ENCODE data around the gene STX10.

Gene STX10

DNA sequence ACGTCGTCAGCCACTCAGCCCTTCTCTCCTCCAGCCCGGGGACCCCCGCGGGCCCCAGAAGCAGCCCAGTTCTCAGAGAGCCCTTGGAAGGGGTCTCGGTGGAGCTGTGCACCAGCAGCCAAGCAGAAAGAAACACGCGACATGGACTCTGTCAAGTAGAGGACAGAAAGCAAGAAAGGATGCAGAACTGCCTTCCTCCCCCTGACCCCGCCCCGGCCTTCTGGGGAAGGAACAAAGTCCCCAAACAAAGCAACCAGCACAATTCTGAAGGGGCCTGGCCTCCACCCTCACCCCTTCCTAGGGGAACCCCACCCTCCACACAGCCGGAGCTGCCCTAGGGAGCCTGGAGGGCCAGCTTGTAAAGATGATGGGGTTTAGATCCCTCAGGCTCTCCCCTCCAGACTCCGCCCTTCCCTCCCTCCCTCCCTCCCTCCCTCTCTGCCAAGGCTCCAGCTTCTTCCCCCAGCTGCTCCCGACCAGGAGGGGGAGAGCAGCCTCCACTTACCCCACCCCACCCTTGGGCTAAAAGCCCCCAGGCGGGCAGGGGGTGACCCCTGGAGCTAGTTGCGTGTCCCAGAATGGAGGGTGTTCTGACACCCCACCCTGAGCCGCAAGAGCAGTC is 55.3 kb downstream of the STX10 start:
- Histone ChIP-seq H3K9me3 (ENCODE audit: control insufficient read depth, low read length) (no peaks in the 10 kb centered on the region), H3K4me3 (ENCODE audit: insufficient read depth, low read depth, low read length, poor library complexity, severe bottlenecking) (peak overlapping the region; percentile 27), H3K27me3 (replicated peaks; ENCODE audit: control insufficient read depth, insufficient read depth, low read length, poor library complexity, severe bottlenecking) (peaks cover 26% of the 10 kb centered on the region), H3K36me3 (ENCODE audit: control insufficient read depth, insufficient read depth, low read length) (no peaks in the 10 kb centered on the region), H3K27ac (ENCODE audit: insufficient read depth, low read length, poor library complexity, severe bottlenecking) (no peak overlapping the region), H3K4me1 (ENCODE audit: control insufficient read depth, insufficient read depth, low read length, poor library complexity, severe bottlenecking) (peaks cover 48% of the 10 kb centered on the region)
- no peak for DNase-seq

DNA sequence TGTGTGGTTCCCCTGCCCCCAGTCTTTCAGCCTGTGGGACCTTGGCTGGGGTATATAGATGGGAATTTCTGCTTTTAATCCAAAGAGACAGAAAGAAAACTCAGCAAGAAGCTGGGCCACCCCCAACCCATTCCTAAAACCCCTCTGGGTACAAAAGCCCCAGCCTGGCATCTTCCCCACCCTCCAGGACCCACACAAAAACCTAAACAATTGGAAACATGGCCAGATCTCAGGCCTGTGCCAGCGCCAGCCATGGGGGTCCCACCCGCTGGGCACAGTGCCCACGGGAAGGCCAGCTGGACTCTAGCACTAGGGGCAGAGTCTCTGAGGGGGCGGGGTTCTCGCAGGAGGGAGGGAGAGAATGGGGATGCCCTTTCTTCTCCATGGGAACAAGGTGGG is 56.1 kb downstream of the STX10 start:
- Histone ChIP-seq H3K9me3 (ENCODE audit: control insufficient read depth, low read length) (no peaks in the 10 kb centered on the region), H3K4me3 (ENCODE audit: insufficient read depth, low read depth, low read length, poor library complexity, severe bottlenecking) (no peak overlapping the region), H3K27ac (ENCODE audit: insufficient read depth, low read length, poor library complexity, severe bottlenecking) (no peak overlapping the region), H3K4me1 (ENCODE audit: control insufficient read depth, insufficient read depth, low read length, poor library complexity, severe bottlenecking) (peaks cover 42% of the 10 kb centered on the region), H3K27me3 (replicated peaks; ENCODE audit: control insufficient read depth, insufficient read depth, low read length, poor library complexity, severe bottlenecking) (peaks cover 26% of the 10 kb centered on the region), H3K36me3 (ENCODE audit: control insufficient read depth, insufficient read depth, low read length) (no peaks in the 10 kb centered on the region)
- no peak for DNase-seq
